Pons (tissue), 1 donor: Measurements from ENCODE around the gene MRE11.

Source experiments
- DNase-seq: peaks from one replicate; pipeline ENCODE4 v3.0.0-alpha.2; 2016; ENCODE audit warnings: low spot score

MRE11 gene

GRCh38 chr11:94493281-94494125, at the start of gene MRE11, which contains the start of gene ANKRD49:
MRE11 (minus strand) TSS chr11:94493844; CDS start chr11:94492801, 1,043 bp downstream.
ANKRD49 (plus strand) TSS chr11:94493984; CDS start chr11:94496694, 2,710 bp downstream.
- peak; percentile 98 for DNase-seq

- DNase-seq, result no peak
Observed at GRCh38 chr11:94539420-94539819, 45.8 kb upstream of the MRE11 start.

- DNase-seq, result no peak
Observed at GRCh38 chr11:94537031-94537600, 43.5 kb upstream of the MRE11 start.

DNA sequence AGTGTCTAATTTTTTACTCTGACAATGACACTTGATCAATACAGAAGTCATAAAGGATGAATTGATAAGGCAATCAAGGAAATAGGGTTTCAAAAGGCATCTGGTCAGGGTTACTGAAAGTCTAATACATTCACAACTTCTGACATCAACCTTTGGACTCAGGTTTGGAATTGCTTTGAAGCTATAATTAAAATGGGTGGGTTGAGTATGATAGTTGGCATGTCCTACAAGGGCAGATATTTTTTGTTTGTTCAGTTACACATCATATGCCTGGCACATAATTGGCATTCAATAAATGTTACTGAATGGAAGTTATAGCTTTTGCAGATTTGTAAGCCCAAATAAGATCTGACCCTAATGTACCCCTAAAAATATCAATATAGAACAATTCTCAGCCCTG, 42.7 kb upstream of the MRE11 start:
- DNase-seq, result no peak

DNA sequence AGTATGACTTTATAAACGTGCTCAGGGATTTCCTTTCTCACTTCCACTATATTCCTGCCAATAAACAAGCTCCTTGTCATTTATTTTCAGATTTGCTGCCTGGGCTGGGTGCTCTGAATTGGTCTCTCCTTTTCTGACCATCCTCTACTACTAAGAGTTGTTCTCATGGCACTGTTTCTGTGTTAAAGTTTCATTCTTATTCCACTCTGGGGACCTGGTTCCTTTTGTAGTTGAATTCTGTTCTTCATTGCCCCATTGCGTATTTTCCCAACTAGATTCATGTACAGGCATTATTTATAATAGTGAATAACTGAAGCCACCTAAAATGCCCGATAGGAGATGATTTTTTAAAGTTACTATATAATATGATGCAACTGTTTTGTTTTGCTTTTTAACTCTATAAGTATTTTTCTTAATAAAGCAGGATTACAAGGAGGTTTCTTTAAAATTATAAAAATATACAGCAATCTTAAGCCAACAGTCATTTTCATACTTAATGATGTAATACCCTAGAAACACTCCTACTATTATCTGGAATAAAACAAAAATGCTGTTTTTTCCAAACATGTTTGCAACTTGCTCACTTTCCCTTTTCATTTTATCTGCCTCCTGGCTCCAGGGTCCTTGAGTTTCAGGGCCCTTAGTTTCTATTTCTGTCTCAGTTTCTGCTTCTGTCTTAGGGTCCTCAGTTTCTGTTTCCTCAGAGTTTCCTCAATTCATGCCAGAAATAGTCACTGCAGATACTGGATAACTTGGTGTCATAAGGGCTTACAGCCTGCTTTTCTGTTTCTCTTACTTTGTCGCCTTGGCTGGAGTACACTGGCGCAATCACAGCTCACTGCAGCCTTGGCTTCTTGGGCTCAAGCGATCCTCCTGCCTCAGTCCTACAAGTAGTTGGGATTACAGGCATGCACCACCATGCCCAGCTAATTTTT, 40.3 kb upstream of the MRE11 start:
- DNase-seq, result peak; percentile 72

GRCh38 chr11:94533206-94533605, 39.6 kb upstream of the MRE11 start:
- DNase-seq, result no peak

- DNase-seq, result no peak
Observed at GRCh38 chr11:94532211-94532610, 38.6 kb upstream of the MRE11 start.

DNA sequence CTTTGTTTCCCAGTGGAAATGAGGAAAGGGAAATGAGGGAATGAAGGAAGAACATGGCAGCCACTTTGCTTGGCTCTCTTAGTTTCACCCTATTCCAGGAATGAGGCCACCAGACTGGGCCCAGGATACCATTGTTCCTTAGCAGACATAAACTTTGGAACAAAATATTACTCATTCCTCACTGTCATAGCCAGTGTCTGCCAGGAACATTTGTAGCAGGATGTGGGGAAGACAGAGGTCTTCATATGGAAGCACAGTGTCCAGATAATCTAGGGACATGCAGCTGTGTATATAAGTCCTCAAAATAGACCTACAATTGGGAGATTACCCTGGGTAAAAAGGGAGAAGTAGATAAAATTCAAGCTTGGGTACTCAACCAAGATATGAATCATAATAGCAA, 34.9 kb upstream of the MRE11 start:
- no peak for DNase-seq

DNA sequence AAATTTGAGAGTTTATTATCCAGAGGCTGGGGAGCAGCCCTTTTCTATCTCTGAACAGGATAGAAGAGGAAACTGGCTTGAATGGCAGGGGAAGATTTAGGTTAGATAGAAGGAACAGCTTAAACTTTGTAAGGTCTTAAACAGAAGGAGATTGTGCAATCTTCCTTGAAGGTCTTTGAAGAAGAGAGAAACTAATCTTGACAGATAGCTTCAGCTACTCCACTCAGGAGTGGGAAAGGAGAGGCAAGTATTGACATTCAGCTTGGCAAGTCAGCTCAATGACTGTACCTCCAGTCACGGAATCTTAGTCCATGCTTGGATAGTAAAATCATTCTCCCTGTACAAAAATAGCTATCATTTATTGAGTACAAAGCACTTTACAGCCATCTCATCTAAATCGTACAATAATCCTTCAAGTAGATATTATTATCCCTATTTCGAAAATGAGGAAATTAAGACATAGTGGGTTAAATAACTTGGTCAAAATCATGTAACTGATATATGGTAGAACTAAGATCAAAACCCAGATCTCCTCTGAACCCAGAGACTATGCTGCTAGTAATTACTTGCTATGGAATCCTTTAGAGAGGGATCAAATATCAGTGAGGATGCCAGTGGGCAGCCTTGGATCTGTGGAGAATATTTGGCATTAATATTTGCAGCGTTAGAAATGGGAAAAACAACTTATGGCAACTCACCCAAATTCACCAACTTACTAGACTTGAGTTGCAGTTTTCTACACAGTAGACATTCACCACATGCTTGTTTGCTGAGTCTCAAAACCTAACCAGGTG, 33.2 kb upstream of the MRE11 start:
- no peak for DNase-seq

GRCh38 chr11:94525546-94526324, 32.1 kb upstream of the MRE11 start:
- peak; percentile 78 for DNase-seq

- DNase-seq, result no peak
Observed at GRCh38 chr11:94524341-94524740, 30.7 kb upstream of the MRE11 start.

GRCh38 chr11:94521684-94522083, 28.0 kb upstream of the MRE11 start:
- peak; percentile 22 for DNase-seq

DNA sequence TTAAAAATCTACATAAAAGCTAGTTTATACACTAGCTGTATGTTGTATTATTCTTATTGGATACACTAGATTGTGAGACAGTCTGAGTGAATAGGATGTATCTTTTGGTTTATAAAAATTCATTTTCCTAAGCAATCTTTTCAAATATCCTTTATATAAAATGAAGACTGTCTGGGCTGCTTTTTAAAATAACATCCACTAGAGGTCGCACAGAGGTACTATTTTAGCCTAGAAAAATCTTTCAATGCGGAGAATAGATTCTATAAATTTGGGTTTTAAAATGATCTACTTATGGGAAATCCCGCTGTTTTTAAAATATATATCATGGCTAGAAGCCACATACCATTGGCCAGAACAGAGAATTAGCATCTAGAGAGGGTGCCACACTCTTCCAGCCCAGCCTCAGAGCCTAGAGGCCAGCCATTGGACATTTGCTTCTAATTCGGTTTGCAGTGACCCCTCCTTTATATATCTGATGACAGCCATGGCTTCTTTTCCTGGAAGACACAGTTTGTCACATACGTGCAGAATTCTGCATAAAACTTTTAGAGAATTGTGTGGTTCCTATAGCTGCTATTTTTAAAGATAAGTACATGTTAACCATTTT, 25.9 kb upstream of the MRE11 start:
- DNase-seq, result peak; percentile 68

DNA sequence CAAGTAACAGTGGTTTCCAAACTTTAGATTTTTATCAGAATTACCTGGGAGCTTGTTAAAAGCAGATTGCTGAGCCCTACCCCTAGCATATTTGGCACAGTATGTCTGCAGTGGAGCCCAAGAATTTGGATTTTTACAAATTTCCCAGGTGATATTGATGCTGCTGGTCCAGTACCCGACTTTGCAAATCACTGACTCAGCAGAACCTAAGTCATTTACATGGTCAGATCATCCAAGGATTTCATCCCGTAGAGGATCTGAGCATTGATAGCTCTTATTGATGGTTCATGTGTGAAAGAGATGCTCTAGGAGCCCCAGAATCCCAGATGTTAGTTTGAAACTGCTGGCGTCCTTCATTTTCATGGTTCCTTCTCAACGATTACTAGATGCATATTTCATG, 24.7 kb upstream of the MRE11 start:
- DNase-seq, result no peak

- peak; percentile 21 for DNase-seq
Observed at GRCh38 chr11:94516725-94517124, 23.1 kb upstream of the MRE11 start.

- DNase-seq, result no peak
Observed at GRCh38 chr11:94515398-94515797, 21.8 kb upstream of the MRE11 start.

DNA sequence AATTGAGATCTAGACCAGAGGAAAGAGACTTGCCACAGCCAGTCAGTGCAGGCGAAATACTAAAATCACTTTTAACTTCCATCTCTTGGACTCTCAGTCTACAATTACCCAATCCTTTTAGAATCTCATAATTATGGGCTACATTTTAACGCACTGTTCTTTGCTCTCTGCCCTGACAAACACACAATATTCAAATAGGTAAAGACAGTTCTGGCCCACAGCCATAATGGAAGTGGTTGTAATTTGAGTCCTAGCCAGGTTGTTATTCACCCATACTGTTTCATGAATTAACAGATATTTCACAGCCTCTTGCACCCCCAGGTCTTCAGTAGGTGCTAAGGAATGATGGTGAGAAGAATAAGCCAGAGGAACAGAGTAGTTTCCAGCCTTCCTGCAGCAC, 19.4 kb upstream of the MRE11 start:
- no peak for DNase-seq

DNA sequence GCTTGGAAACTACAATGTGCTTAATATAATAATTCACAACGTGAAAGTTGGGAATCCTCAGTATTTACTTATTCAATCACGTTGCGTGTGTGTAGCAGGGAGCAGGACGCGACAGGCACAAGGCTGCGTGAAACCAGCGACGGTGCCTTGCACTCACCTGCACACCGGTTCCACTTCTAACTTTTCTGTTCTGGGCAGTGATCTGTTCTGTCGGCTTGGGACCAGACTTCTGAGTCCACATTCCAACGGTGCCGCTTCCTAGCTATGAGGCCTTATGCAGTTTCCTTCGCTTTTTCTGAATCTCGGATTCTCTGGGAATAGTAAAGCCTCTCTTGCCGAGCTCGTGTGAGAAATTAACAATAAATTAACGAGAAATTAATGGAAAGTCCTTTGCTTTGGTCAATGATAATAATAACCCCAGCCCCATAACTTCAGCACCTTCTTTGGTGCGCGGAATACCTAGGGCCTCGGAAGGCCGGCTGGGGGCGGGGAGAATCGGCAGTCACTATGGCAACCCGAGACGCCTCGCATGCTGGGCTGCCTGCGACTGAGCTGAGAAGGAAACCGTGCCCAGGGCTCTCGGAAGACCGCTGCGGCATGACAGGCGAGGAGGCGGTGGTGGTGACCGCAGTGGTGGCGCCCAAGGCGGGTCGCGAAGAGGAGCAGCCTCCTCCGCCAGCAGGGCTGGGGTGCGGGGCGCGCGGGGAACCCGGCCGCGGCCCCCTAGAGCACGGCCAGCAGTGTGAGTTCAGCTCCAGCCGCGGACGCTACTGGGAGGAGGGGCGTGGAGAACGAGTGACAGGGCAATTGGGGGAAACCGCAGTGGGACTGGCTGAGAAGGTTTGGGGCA, 18.5 kb upstream of the MRE11 start, which contains the start of gene C11orf97:
TSS of gene C11orf97 (plus strand) at position 530 of the 850 bp plus-strand sequence. CDS start at position 598, 68 bp downstream.
- peak; percentile 16 for DNase-seq

GRCh38 chr11:94507485-94507884, 13.8 kb upstream of the MRE11 start:
- no peak for DNase-seq
